ENCODE measurements around the gene ASB10.

DNA sequence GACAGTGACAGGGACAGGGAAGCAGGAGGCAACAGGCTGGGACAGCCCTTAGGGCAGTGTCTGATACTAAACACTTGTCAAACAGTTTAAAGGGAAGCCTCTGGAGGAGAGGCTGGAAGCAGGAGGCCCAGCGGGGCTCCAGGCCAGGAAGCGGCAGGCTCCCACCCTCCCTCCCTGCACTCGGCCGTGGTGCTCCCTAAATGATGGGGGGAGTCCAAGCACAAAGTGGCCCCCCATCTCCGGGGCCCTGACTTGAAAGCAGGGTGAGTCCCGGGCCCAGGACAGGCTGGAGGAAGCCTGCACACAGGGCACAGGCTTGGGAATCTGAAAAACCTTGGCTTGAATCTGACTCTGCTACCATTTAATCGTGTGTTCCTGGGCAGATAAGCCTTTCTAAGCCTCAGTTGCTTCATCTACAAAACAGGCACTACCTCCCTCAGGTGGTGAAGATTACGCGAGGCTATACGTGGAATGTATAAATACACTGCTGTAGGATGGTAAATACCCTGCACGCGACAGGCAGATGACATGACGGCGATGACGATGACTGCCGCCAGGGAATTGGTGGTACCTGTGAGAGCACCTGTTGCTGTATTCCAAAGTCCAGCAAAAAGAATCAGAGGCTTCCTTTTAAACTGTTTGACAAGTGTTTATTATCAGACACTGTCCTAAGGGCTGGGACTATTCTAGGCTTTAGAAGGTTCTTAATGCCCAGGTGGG, 53.6 kb downstream of the ASB10 start:
- TF ChIP-seq ZNF274 (IDR thresholded peaks at IDR 0.05; ENCODE audit: low read depth, low read length) (no peak), YY1 (IDR thresholded peaks at IDR 0.05; ENCODE audit: insufficient read depth, insufficient read length) (no peak), SUZ12 (IDR thresholded peaks at IDR 0.05; ENCODE audit: extremely low read depth, insufficient read depth, insufficient read length) (no peak)

Data from NT2/D1 (cell line).